ENCODE data around the gene EDA. TPM values are rescaled to one million over a fixed set of nuclear protein-coding genes. Genes with fewer than 3 reads are reported as not detected.

The EDA gene
- total RNA-seq, 3 donors from 2014 or later (not counting 1 experiment from before 2014, with no cell fraction given) = 0.50 to 0.65 TPM; not detected in 1

GRCh38 chrX:69603566-69604194 lies 12.2 kb upstream of the EDA start:
- ATAC-seq = no peak
- intact Hi-C loops (cut with micrococcal nuclease) = no loop called here
- no peaks in the 10 kb centered on the region for H3K27me3 ChIP-seq (ENCODE audit: control insufficient read depth, insufficient read depth, low read length)

GRCh38 chrX:69605521-69605920 lies 10.4 kb upstream of the EDA start:
- Histone ChIP-seq H3K4me1 (ENCODE audit: control insufficient read depth, insufficient read depth, low read length) (no peaks in the 10 kb centered on the region), H3K27ac (ENCODE audit: low read length) (no peak overlapping the region), H3K9me3 (ENCODE audit: control insufficient read depth, insufficient read depth, low read length) (no peaks in the 10 kb centered on the region), H3K27me3 (ENCODE audit: control insufficient read depth, insufficient read depth, low read length) (no peaks in the 10 kb centered on the region), H3K4me3 (ENCODE audit: low read length) (no peak overlapping the region), H3K36me3 (ENCODE audit: control insufficient read depth, insufficient read depth, low read length) (no peaks in the 10 kb centered on the region)
- DNase-seq (no peak), ATAC-seq (no peak)
- WGBS (ENCODE audit: insufficient coverage) = 85% methylated on average over 3 of the region's 4 CpGs
- H3K4me3 Mint-ChIP-seq = no peak overlapping the region
- intact Hi-C loops (cut with micrococcal nuclease) = no loop called here
- H3K36me3 Mint-ChIP-seq = no peaks in the 10 kb centered on the region
- no peaks in the 10 kb centered on the region for H3K9me3 Mint-ChIP-seq
- no peak overlapping the region for H3K27ac Mint-ChIP-seq
- no peak for TF ChIP-seq CTCF (IDR thresholded peaks at IDR 0.05)
- no peaks in the 10 kb centered on the region for H3K4me1 Mint-ChIP-seq
- peaks cover 0 to 6% of the 10 kb centered on the region in 2 donors for H3K27me3 Mint-ChIP-seq (ENCODE audit: low read depth in 2 of 2)

More at GRCh38 chrX:69603566-69604194, 12.2 kb upstream of the EDA start:
- no peaks in the 10 kb centered on the region for H3K4me1 Mint-ChIP-seq
- DNase-seq = no peak
- Histone ChIP-seq H3K9me3 (ENCODE audit: control insufficient read depth, insufficient read depth, low read length) (no peaks in the 10 kb centered on the region), H3K4me3 (ENCODE audit: low read length) (no peak overlapping the region), H3K36me3 (ENCODE audit: control insufficient read depth, insufficient read depth, low read length) (no peaks in the 10 kb centered on the region), H3K4me1 (ENCODE audit: control insufficient read depth, insufficient read depth, low read length) (no peaks in the 10 kb centered on the region), H3K27ac (ENCODE audit: low read length) (no peak overlapping the region)
- WGBS (ENCODE audit: insufficient coverage) = 97% methylated on average over 2 of the region's 3 CpGs
- no peaks in the 10 kb centered on the region for H3K36me3 Mint-ChIP-seq
- no peaks in the 10 kb centered on the region for H3K9me3 Mint-ChIP-seq
- H3K27ac Mint-ChIP-seq = no peak overlapping the region
- H3K27me3 Mint-ChIP-seq (ENCODE audit: low read depth in 2 of 2) = peaks cover 0 to 6% of the 10 kb centered on the region in 2 donors
- H3K4me3 Mint-ChIP-seq = no peak overlapping the region
- no peak for TF ChIP-seq CTCF (IDR thresholded peaks at IDR 0.05)

GRCh38 chrX:69607616-69608015 lies 8.3 kb upstream of the EDA start:
- H3K36me3 ChIP-seq (ENCODE audit: control insufficient read depth, insufficient read depth, low read length) = no peaks in the 10 kb centered on the region
- H3K9me3 Mint-ChIP-seq = no peaks in the 10 kb centered on the region
- DNase-seq (no peak), ATAC-seq (no peak)
- no peaks in the 10 kb centered on the region for H3K36me3 Mint-ChIP-seq
- H3K4me3 ChIP-seq (ENCODE audit: low read length) = no peak overlapping the region
- peaks cover 0 to 6% of the 10 kb centered on the region in 2 donors for H3K27me3 Mint-ChIP-seq (ENCODE audit: low read depth in 2 of 2)
- no peaks in the 10 kb centered on the region for H3K4me1 Mint-ChIP-seq
- no peak overlapping the region for H3K27ac Mint-ChIP-seq
- intact Hi-C loops (cut with micrococcal nuclease) = no loop called here
- no peaks in the 10 kb centered on the region for H3K4me1 ChIP-seq (ENCODE audit: control insufficient read depth, insufficient read depth, low read length)
- H3K27me3 ChIP-seq (ENCODE audit: control insufficient read depth, insufficient read depth, low read length) = no peaks in the 10 kb centered on the region
- no peak for TF ChIP-seq CTCF (IDR thresholded peaks at IDR 0.05)
- no peak overlapping the region for H3K4me3 Mint-ChIP-seq
- H3K9me3 ChIP-seq (ENCODE audit: control insufficient read depth, insufficient read depth, low read length) = no peaks in the 10 kb centered on the region
- no peak overlapping the region for H3K27ac ChIP-seq (ENCODE audit: low read length)

- peaks cover 12 to 16% of the 10 kb centered on the region in 2 donors for H3K27me3 Mint-ChIP-seq (ENCODE audit: low read depth in 2 of 2)
- no peaks in the 10 kb centered on the region for H3K4me1 Mint-ChIP-seq
- intact Hi-C loops (cut with micrococcal nuclease) = no loop called here
- Histone ChIP-seq H3K9me3 (ENCODE audit: control insufficient read depth, insufficient read depth, low read length) (no peaks in the 10 kb centered on the region), H3K27me3 (ENCODE audit: control insufficient read depth, insufficient read depth, low read length) (peaks cover 3% of the 10 kb centered on the region), H3K4me3 (ENCODE audit: low read length) (no peak overlapping the region), H3K27ac (ENCODE audit: low read length) (no peak overlapping the region), H3K4me1 (ENCODE audit: control insufficient read depth, insufficient read depth, low read length) (peaks cover 5% of the 10 kb centered on the region), H3K36me3 (ENCODE audit: control insufficient read depth, insufficient read depth, low read length) (no peaks in the 10 kb centered on the region)
- no peaks in the 10 kb centered on the region for H3K9me3 Mint-ChIP-seq
- ATAC-seq = no peak
- no peak overlapping the region for H3K27ac Mint-ChIP-seq
- H3K4me3 Mint-ChIP-seq = no peak overlapping the region
- no peak for TF ChIP-seq CTCF (IDR thresholded peaks at IDR 0.05)
- DNase-seq = no peak
- 78% methylated on average over 1 of the region's 1 CpG for WGBS (ENCODE audit: insufficient coverage)
- no peaks in the 10 kb centered on the region for H3K36me3 Mint-ChIP-seq
Observed at GRCh38 chrX:69613946-69614345, 2.0 kb upstream of the EDA start.
